Endothelial cell of umbilical vein (primary cell): ENCODE data around the gene EFNB1. TPM values are rescaled to one million over a fixed set of nuclear protein-coding genes. Genes with fewer than 3 reads are reported as not detected.
A peak's percentile ranks its signal among the peaks of the same experiment; 100 is the strongest.

ENCODE experiments used
- BruUV-seq: library from RNA; stranded (reverse); fragments of 400-500 nt; replicated peaks from 2 replicates; lab custom pipeline; 2021; lab: Mats Ljungman, UMichigan
- CTCF ChIA-PET: fragments of 300-600, 350-600 bp; sonication (Branson Sonifier 250); formaldehyde crosslinking; loops from one replicate; lab custom pipeline; 2021; ENCODE audit warnings: antibody characterized with exemption, inconsistent platforms; lab: Charles Lee
- POLR2A ChIA-PET: fragments of 300-600, 350-600 bp; sonication (Branson Sonifier 250); formaldehyde crosslinking; loops from one replicate; lab custom pipeline; 2021; ENCODE audit warnings: antibody characterized with exemption, inconsistent platforms; lab: Charles Lee
- DNase-seq: peaks from one replicate; pipeline ENCODE4 v3.0.0-alpha.2; 2011; ENCODE audit warnings: low read depth, low spot score
- FAIRE-seq: peaks from 2 replicates; lab custom pipeline; 2011; peaks lifted over from hg19 to GRCh38; lab: Jason Lieb, UNC
- H2AFZ ChIP-seq: 2 replicates; pipeline ENCODE4 v1.6.0; 2012; ENCODE audit warnings: low read depth, low read length, control low read depth, inconsistent platforms
- H3K27ac ChIP-seq: 2 replicates; pipeline ENCODE4 v1.5.1; 2011; ENCODE audit warnings: low read depth, mild to moderate bottlenecking, control low read depth, low read length, moderate library complexity; ENCODE audit not compliant: insufficient read depth
- H3K27me3 ChIP-seq, 2 experiments: 2 replicates each; pipeline versions ENCODE4 v1.6.0 to v1.6.1; 2011; ENCODE audit warnings: low read length in 2 of 2, mixed read lengths in 1 of 2; ENCODE audit not compliant: control insufficient read depth in 2 of 2, insufficient read depth in 2 of 2
- H3K36me3 ChIP-seq, 2 experiments: 2 replicates in 1 of 2; 3 replicates in 1 of 2; pipeline ENCODE4 v1.5.1; 2011; ENCODE audit warnings: low read length in 2 of 2, mild to moderate bottlenecking in 1 of 2, moderate library complexity in 1 of 2; ENCODE audit not compliant: control insufficient read depth in 2 of 2, insufficient read depth in 2 of 2; ENCODE audit errors: extremely low read depth in 1 of 2
- H3K4me1 ChIP-seq: 3 replicates; pipeline ENCODE4 v1.5.1; 2011; ENCODE audit warnings: mild to moderate bottlenecking, low read length; ENCODE audit not compliant: control insufficient read depth, insufficient read depth; ENCODE audit errors: extremely low read depth
- H3K4me2 ChIP-seq: 2 replicates; pipeline ENCODE4 v1.6.1; 2011; ENCODE audit warnings: low read length, control low read depth, mixed read lengths; ENCODE audit not compliant: insufficient read depth
- H3K4me3 ChIP-seq, 3 experiments: fragments of 200-600 bp in 1 of 3; sonication (generic), shearing (Covaris generic) in 1 of 3; replicated peaks in 1 of 3; 2 replicates each; pipeline ENCODE4 v1.5.1; 2011 to 2016; ENCODE audit warnings: control low read depth in 3 of 3, low read length in 3 of 3, mild to moderate bottlenecking in 2 of 3, inconsistent platforms in 1 of 3, low read depth in 1 of 3, moderate library complexity in 1 of 3; ENCODE audit not compliant: insufficient read depth in 1 of 3
- H3K79me2 ChIP-seq: 2 replicates; pipeline ENCODE4 v1.6.0; 2012; ENCODE audit warnings: low read length, inconsistent platforms; ENCODE audit not compliant: control insufficient read depth, insufficient read depth
- H3K9ac ChIP-seq: replicated peaks from 2 replicates; pipeline ENCODE3; 2011; ENCODE audit warnings: low read length, control low read depth; ENCODE audit not compliant: insufficient read depth; ENCODE audit errors: extremely low read depth
- H3K9me1 ChIP-seq: replicated peaks from 3 replicates; pipeline ENCODE4 v1.6.0; 2011; ENCODE audit warnings: mild to moderate bottlenecking, low read length; ENCODE audit not compliant: control insufficient read depth, insufficient read depth; ENCODE audit errors: extremely low read depth
- H3K9me3 ChIP-seq: replicated peaks from 2 replicates; pipeline ENCODE4 v1.5.1; 2012; ENCODE audit warnings: low read length, inconsistent platforms; ENCODE audit not compliant: control insufficient read depth, insufficient read depth
- H4K20me1 ChIP-seq: replicated peaks from 2 replicates; pipeline ENCODE3; 2011; ENCODE audit warnings: mild to moderate bottlenecking, low read length; ENCODE audit not compliant: control insufficient read depth, insufficient read depth; ENCODE audit errors: extremely low read depth
- CTCF ChIP-seq, 2 donors: IDR thresholded peaks; 1 replicate in 1 of 2; 2 replicates in 1 of 2; pipeline ENCODE4 v1.5.1; 2011; ENCODE audit warnings: low read length in 2 of 2, mild to moderate bottlenecking in 2 of 2, moderate library complexity in 2 of 2, control low read depth in 1 of 2, inconsistent platforms in 1 of 2, low read depth in 1 of 2; ENCODE audit not compliant: insufficient read depth in 1 of 2; ENCODE audit errors: extremely low read depth in 1 of 2
- EZH2 ChIP-seq: IDR thresholded peaks from 2 replicates; pipeline ENCODE4 v1.6.1; 2012; ENCODE audit warnings: borderline replicate concordance, low read depth, mild to moderate bottlenecking, moderate library complexity, low read length, inconsistent platforms; ENCODE audit not compliant: severe bottlenecking
- FOS ChIP-seq: IDR thresholded peaks from 2 replicates; pipeline ENCODE4 v1.6.1; 2011; ENCODE audit warnings: mild to moderate bottlenecking, low read length, moderate library complexity, borderline replicate concordance; ENCODE audit not compliant: insufficient read depth
- GATA2 ChIP-seq: IDR thresholded peaks from 2 replicates; pipeline ENCODE4 v1.7.0; 2011; ENCODE audit warnings: low read depth, mild to moderate bottlenecking, moderate library complexity, mixed read lengths, low read length; ENCODE audit not compliant: insufficient read length, insufficient read depth
- JUN ChIP-seq: IDR thresholded peaks from 2 replicates; pipeline ENCODE4 v1.6.1; 2011; ENCODE audit warnings: borderline replicate concordance, low read depth; ENCODE audit not compliant: insufficient read length, insufficient read depth
- MAX ChIP-seq: IDR thresholded peaks from 2 replicates; pipeline ENCODE4 v1.6.1; 2011; ENCODE audit not compliant: insufficient read depth, insufficient read length
- MYC ChIP-seq: IDR thresholded peaks from one replicate; pipeline ENCODE4 v1.6.1; 2011; ENCODE audit warnings: mild to moderate bottlenecking, low read depth, low read length
- POLR2A ChIP-seq: IDR thresholded peaks from 2 replicates; pipeline ENCODE4 v1.6.1; 2012; ENCODE audit warnings: low read depth, mild to moderate bottlenecking, control low read depth, low read length
- POLR2AphosphoS5 ChIP-seq: IDR thresholded peaks from 2 replicates; pipeline ENCODE4 v1.6.1; 2012; ENCODE audit warnings: low read depth, mild to moderate bottlenecking, control low read depth, low read length, moderate library complexity; ENCODE audit not compliant: insufficient read depth
- dilution Hi-C: fragments of 300-500 bp; cut with MboI; formaldehyde crosslinking; loops from one replicate; pipeline ENCODE4 v1.15.0; 2019; ENCODE audit warnings: low sequenced_read_pairs; ENCODE audit not compliant: extremely low pct_ligation_motif_present
- intact Hi-C: fragments of 100-400 bp; cut with micrococcal nuclease; formaldehyde crosslinking; loops from one replicate; pipeline ENCODE4 v1.10.0; 2022
- polyA plus RNA-seq, 4 experiments: library from polyadenylated mRNA; depleted of rRNA in 3 of 4; stranded (reverse) in 3 of 4; unstranded in 1 of 4; fragments of >200 nt; gene quantifications; 2 replicates each; pipeline versions ENCODE4 v1.2.1 to v1.2.3, GENCODE V29; 2011 to 2012; ENCODE audit warnings: missing spikeins in 1 of 4
- total RNA-seq: library from RNA; stranded (reverse); gene quantifications from 2 replicates; pipeline ENCODE4 v1.2.3, GENCODE V29; 2021

EFNB1 gene
- total and polyA plus RNA-seq, 2 donors (not counting 3 experiments of a cell fraction or from before 2014, with no cell fraction given), result 7.8 to 13.3 TPM

GRCh38 chrX:68832101-68832416 is 3.2 kb downstream of the EFNB1 start:
- no peak for TF ChIP-seq EZH2
- TF ChIP-seq MAX, result no peak
- no peak for TF ChIP-seq FOS
- TF ChIP-seq GATA2, result no peak
- TF ChIP-seq CTCF (IDR thresholded peaks at IDR 0.05; ENCODE audit: extremely low read depth in 1 of 2, insufficient read depth in 1 of 2, low read depth in 1 of 2, low read length in 2 of 2), result no peak
- TF ChIP-seq POLR2A, result no peak
- TF ChIP-seq MYC, result no peak
- no peak for TF ChIP-seq JUN
- TF ChIP-seq POLR2AphosphoS5, result no peak
- H3K9ac ChIP-seq, result no peak overlapping the region
- dilution Hi-C loops (no loop called here), intact Hi-C loops (loop anchor here (1.0 kb wide), 1 partner anchor 63 kb away; no protein-coding TSS in a partner anchor)
- H3K27me3 ChIP-seq, result no peaks in the 10 kb centered on the region
- peak overlapping the region; percentile 60 for H3K4me2 ChIP-seq
- POLR2A ChIA-PET, result no interaction called here
- CTCF ChIA-PET, result interaction anchor here (0.9 to 6.1 kb wide), 2 partner anchors 229 to 262 kb away, joined by 3 to 164 read pairs; no protein-coding TSS in a partner anchor
- peaks cover 13% of the 10 kb centered on the region for H3K79me2 ChIP-seq
- no peaks in the 10 kb centered on the region for H3K9me3 ChIP-seq
- FAIRE-seq (peak; percentile 90), DNase-seq (peak; percentile 70)
- no peaks in the 10 kb centered on the region for H4K20me1 ChIP-seq
- H2AFZ ChIP-seq, result no peak overlapping the region
- no peaks in the 10 kb centered on the region for H3K36me3 ChIP-seq
- BruUV-seq, result no TSS peak
- H3K27ac ChIP-seq, result no peak overlapping the region
- peaks cover 10% of the 10 kb centered on the region for H3K4me1 ChIP-seq
- peak overlapping the region in 1 of 3 experiments; percentile 32 for H3K4me3 ChIP-seq
- H3K9me1 ChIP-seq, result no peaks in the 10 kb centered on the region
